Inflammatory macrophage (primary cell): ENCODE results near the gene TDO2.

Source experiments
- DNase-seq, 2 donors: peaks; one replicate each; pipeline ENCODE4 v3.0.0-alpha.2; 2020 to 2022

TDO2 gene

GRCh38 chr4:155954939-155955338 lies 51.4 kb downstream of the TDO2 start:
- DNase-seq = no peak

- no peak for DNase-seq
Measured at GRCh38 chr4:155956461-155956860, 53.0 kb downstream of the TDO2 start.

DNA sequence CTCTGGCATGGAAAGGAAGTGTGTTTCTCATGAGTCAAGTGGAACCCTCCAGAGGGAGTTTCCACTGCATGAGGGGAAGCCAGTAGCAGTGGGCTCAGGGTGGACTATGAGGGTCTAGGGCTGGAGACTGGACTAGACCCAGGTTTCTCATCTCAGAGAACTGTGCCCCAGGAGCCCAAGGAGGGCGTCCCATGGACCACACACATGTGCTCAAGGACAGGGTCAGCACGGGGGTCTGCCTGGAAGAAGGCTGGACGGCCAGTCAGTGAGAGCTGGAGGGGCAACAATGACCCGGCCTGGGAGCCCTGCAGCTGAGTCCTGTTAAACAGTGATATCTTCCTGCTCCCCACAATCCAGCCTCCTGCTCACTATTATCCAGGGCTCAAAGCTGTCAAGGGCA lies 55.9 kb downstream of the TDO2 start:
- DNase-seq = no peak

DNA sequence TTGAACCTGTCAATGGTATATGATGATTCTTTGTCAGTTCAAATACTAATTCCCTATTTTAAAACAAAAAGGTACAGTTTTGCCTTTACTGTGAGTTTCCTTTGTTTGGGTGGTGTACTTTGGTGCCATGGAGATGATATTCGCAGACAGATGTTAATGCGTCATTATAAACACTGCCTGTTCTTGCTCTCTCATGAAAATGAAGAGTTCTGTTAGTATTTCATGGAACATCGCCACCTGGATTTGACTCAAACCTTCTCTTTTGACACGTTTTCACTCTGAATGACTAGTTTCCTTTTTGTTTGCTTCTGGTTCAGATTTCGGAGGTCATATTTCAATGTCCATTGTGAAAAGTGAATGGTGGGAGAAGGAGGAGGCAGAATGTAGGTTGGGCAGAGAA lies 57.0 kb downstream of the TDO2 start:
- DNase-seq = no peak

DNA sequence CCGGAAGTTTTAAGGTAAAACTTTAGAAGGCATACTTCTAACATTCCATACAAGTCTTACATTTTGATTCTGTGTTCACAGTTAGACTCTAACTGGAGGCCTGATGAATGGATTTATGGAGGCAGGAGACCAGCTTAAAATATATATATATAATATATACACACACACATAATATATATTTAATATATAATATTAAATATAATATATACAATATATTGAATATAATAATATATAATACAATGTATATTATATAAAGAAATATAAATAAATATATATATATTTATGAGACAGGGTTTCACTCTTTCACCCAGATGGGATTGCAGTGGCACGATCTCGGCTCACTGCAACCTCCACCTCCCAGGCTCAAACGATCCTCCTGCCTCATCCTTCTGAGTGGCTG lies 58.1 kb downstream of the TDO2 start:
- no peak for DNase-seq

DNA sequence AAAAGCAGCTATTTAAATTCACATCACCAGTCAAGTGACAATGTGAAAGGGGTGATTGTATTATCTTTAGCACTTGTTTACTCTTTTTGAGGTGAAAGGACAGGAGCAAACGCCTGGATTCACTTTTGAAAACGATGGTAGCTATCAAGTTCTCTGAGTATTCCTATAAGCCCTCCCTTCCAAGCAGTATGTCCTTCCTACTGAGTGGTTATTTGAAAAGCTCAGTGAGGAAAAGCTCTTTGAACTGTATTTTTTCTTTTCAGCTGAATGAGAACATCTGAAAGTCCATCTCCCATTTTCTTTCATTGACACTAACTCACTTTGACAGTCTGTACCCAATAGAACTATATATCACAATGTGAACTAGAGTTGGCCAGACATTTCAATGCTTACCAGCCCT lies 59.3 kb downstream of the TDO2 start:
- no peak for DNase-seq

- DNase-seq = peak in 1 of 2 donors; percentile 5
Measured at GRCh38 chr4:155964016-155964891, 60.8 kb downstream of the TDO2 start.

- DNase-seq = no peak
Measured at GRCh38 chr4:155966171-155966570, 62.7 kb downstream of the TDO2 start.

- no peak for DNase-seq
Measured at GRCh38 chr4:155966731-155967395, 63.4 kb downstream of the TDO2 start.
